Endothelial cell of umbilical vein (primary cell): ENCODE measurements around the gene TRMT61B. TPM values are rescaled to one million over a fixed set of nuclear protein-coding genes. Genes with fewer than 3 reads are reported as not detected.

Experiments used
- BruUV-seq: library from RNA; stranded (reverse); fragments of 400-500 nt; replicated peaks from 2 replicates; lab custom pipeline; 2021; lab: Mats Ljungman, UMichigan
- CTCF ChIA-PET: fragments of 300-600, 350-600 bp; sonication (Branson Sonifier 250); formaldehyde crosslinking; loops from one replicate; lab custom pipeline; 2021; ENCODE audit warnings: antibody characterized with exemption, inconsistent platforms; lab: Charles Lee
- POLR2A ChIA-PET: fragments of 300-600, 350-600 bp; sonication (Branson Sonifier 250); formaldehyde crosslinking; loops from one replicate; lab custom pipeline; 2021; ENCODE audit warnings: antibody characterized with exemption, inconsistent platforms; lab: Charles Lee
- DNase-seq: peaks from one replicate; pipeline ENCODE4 v3.0.0-alpha.2; 2011; ENCODE audit warnings: low read depth, low spot score
- FAIRE-seq: peaks from 2 replicates; lab custom pipeline; 2011; peaks lifted over from hg19 to GRCh38; lab: Jason Lieb, UNC
- H2AFZ ChIP-seq: 2 replicates; pipeline ENCODE4 v1.6.0; 2012; ENCODE audit warnings: low read depth, low read length, control low read depth, inconsistent platforms
- H3K27ac ChIP-seq: 2 replicates; pipeline ENCODE4 v1.5.1; 2011; ENCODE audit warnings: low read depth, mild to moderate bottlenecking, control low read depth, low read length, moderate library complexity; ENCODE audit not compliant: insufficient read depth
- H3K27me3 ChIP-seq, 2 experiments: 2 replicates each; pipeline versions ENCODE4 v1.6.0 to v1.6.1; 2011; ENCODE audit warnings: low read length in 2 of 2, mixed read lengths in 1 of 2; ENCODE audit not compliant: control insufficient read depth in 2 of 2, insufficient read depth in 2 of 2
- H3K36me3 ChIP-seq, 2 experiments: 2 replicates in 1 of 2; 3 replicates in 1 of 2; pipeline ENCODE4 v1.5.1; 2011; ENCODE audit warnings: low read length in 2 of 2, mild to moderate bottlenecking in 1 of 2, moderate library complexity in 1 of 2; ENCODE audit not compliant: control insufficient read depth in 2 of 2, insufficient read depth in 2 of 2; ENCODE audit errors: extremely low read depth in 1 of 2
- H3K4me1 ChIP-seq: 3 replicates; pipeline ENCODE4 v1.5.1; 2011; ENCODE audit warnings: mild to moderate bottlenecking, low read length; ENCODE audit not compliant: control insufficient read depth, insufficient read depth; ENCODE audit errors: extremely low read depth
- H3K4me2 ChIP-seq: 2 replicates; pipeline ENCODE4 v1.6.1; 2011; ENCODE audit warnings: low read length, control low read depth, mixed read lengths; ENCODE audit not compliant: insufficient read depth
- H3K4me3 ChIP-seq, 3 experiments: fragments of 200-600 bp in 1 of 3; sonication (generic), shearing (Covaris generic) in 1 of 3; replicated peaks in 1 of 3; 2 replicates each; pipeline ENCODE4 v1.5.1; 2011 to 2016; ENCODE audit warnings: control low read depth in 3 of 3, low read length in 3 of 3, mild to moderate bottlenecking in 2 of 3, inconsistent platforms in 1 of 3, low read depth in 1 of 3, moderate library complexity in 1 of 3; ENCODE audit not compliant: insufficient read depth in 1 of 3
- H3K79me2 ChIP-seq: 2 replicates; pipeline ENCODE4 v1.6.0; 2012; ENCODE audit warnings: low read length, inconsistent platforms; ENCODE audit not compliant: control insufficient read depth, insufficient read depth
- H3K9ac ChIP-seq: replicated peaks from 2 replicates; pipeline ENCODE3; 2011; ENCODE audit warnings: low read length, control low read depth; ENCODE audit not compliant: insufficient read depth; ENCODE audit errors: extremely low read depth
- H3K9me1 ChIP-seq: replicated peaks from 3 replicates; pipeline ENCODE4 v1.6.0; 2011; ENCODE audit warnings: mild to moderate bottlenecking, low read length; ENCODE audit not compliant: control insufficient read depth, insufficient read depth; ENCODE audit errors: extremely low read depth
- H3K9me3 ChIP-seq: replicated peaks from 2 replicates; pipeline ENCODE4 v1.5.1; 2012; ENCODE audit warnings: low read length, inconsistent platforms; ENCODE audit not compliant: control insufficient read depth, insufficient read depth
- H4K20me1 ChIP-seq: replicated peaks from 2 replicates; pipeline ENCODE3; 2011; ENCODE audit warnings: mild to moderate bottlenecking, low read length; ENCODE audit not compliant: control insufficient read depth, insufficient read depth; ENCODE audit errors: extremely low read depth
- EZH2 ChIP-seq: IDR thresholded peaks from 2 replicates; pipeline ENCODE4 v1.6.1; 2012; ENCODE audit warnings: borderline replicate concordance, low read depth, mild to moderate bottlenecking, moderate library complexity, low read length, inconsistent platforms; ENCODE audit not compliant: severe bottlenecking
- FOS ChIP-seq: IDR thresholded peaks from 2 replicates; pipeline ENCODE4 v1.6.1; 2011; ENCODE audit warnings: mild to moderate bottlenecking, low read length, moderate library complexity, borderline replicate concordance; ENCODE audit not compliant: insufficient read depth
- GATA2 ChIP-seq: IDR thresholded peaks from 2 replicates; pipeline ENCODE4 v1.7.0; 2011; ENCODE audit warnings: low read depth, mild to moderate bottlenecking, moderate library complexity, mixed read lengths, low read length; ENCODE audit not compliant: insufficient read length, insufficient read depth
- JUN ChIP-seq: IDR thresholded peaks from 2 replicates; pipeline ENCODE4 v1.6.1; 2011; ENCODE audit warnings: borderline replicate concordance, low read depth; ENCODE audit not compliant: insufficient read length, insufficient read depth
- MYC ChIP-seq: IDR thresholded peaks from one replicate; pipeline ENCODE4 v1.6.1; 2011; ENCODE audit warnings: mild to moderate bottlenecking, low read depth, low read length
- POLR2AphosphoS5 ChIP-seq: IDR thresholded peaks from 2 replicates; pipeline ENCODE4 v1.6.1; 2012; ENCODE audit warnings: low read depth, mild to moderate bottlenecking, control low read depth, low read length, moderate library complexity; ENCODE audit not compliant: insufficient read depth
- dilution Hi-C: fragments of 300-500 bp; cut with MboI; formaldehyde crosslinking; loops from one replicate; pipeline ENCODE4 v1.15.0; 2019; ENCODE audit warnings: low sequenced_read_pairs; ENCODE audit not compliant: extremely low pct_ligation_motif_present
- intact Hi-C: fragments of 100-400 bp; cut with micrococcal nuclease; formaldehyde crosslinking; loops from one replicate; pipeline ENCODE4 v1.10.0; 2022
- polyA plus RNA-seq, 4 experiments: library from polyadenylated mRNA; depleted of rRNA in 3 of 4; stranded (reverse) in 3 of 4; unstranded in 1 of 4; fragments of >200 nt; gene quantifications; 2 replicates each; pipeline versions ENCODE4 v1.2.1 to v1.2.3, GENCODE V29; 2011 to 2012; ENCODE audit warnings: missing spikeins in 1 of 4
- total RNA-seq: library from RNA; stranded (reverse); gene quantifications from 2 replicates; pipeline ENCODE4 v1.2.3, GENCODE V29; 2021

TRMT61B gene
- total and polyA plus RNA-seq, 2 donors (not counting 3 experiments of a cell fraction or from before 2014, with no cell fraction given), result 4.6 to 13.6 TPM

GRCh38 chr2:28842042-28842441 lies 28.1 kb downstream of the TRMT61B start:
- POLR2A ChIA-PET, result no interaction called here

GRCh38 chr2:28838971-28839370 lies 31.1 kb downstream of the TRMT61B start:
- Histone ChIP-seq H3K9ac (no peak overlapping the region), H3K4me3 (no peak overlapping the region), H3K36me3 (no peaks in the 10 kb centered on the region), H4K20me1 (no peaks in the 10 kb centered on the region), H3K27me3 (no peaks in the 10 kb centered on the region), H2AFZ (no peak overlapping the region), H3K9me3 (no peaks in the 10 kb centered on the region), H3K79me2 (no peaks in the 10 kb centered on the region), H3K4me2 (no peak overlapping the region), H3K27ac (no peak overlapping the region), H3K9me1 (no peaks in the 10 kb centered on the region), H3K4me1 (peaks cover 3% of the 10 kb centered on the region)
- BruUV-seq, result no TSS peak
- ChIA-PET CTCF (no interaction called here), POLR2A (interaction anchor here (0.7 kb wide), 1 partner anchor 21 kb away, joined by 3 read pairs; no protein-coding TSS in a partner anchor)
- dilution Hi-C loops (no loop called here), intact Hi-C loops (no loop called here)
- no peak for FAIRE-seq
- TF ChIP-seq FOS, result no peak
- TF ChIP-seq JUN, result no peak
- TF ChIP-seq MYC, result no peak
- no peak for DNase-seq

More at GRCh38 chr2:28842042-28842441, 28.1 kb downstream of the TRMT61B start:
- H4K20me1 ChIP-seq, result no peaks in the 10 kb centered on the region
- no peaks in the 10 kb centered on the region for H3K79me2 ChIP-seq
- CTCF ChIA-PET, result no interaction called here
- DNase-seq, result no peak
- H3K27me3 ChIP-seq, result no peaks in the 10 kb centered on the region
- H3K4me3 ChIP-seq, result no peak overlapping the region
- peaks cover 3% of the 10 kb centered on the region for H3K4me1 ChIP-seq
- no peaks in the 10 kb centered on the region for H3K9me1 ChIP-seq
- H3K27ac ChIP-seq, result no peak overlapping the region
- no peak for FAIRE-seq
- no peak overlapping the region for H2AFZ ChIP-seq
- no peak for TF ChIP-seq EZH2
- no peak for TF ChIP-seq POLR2AphosphoS5
- no peak for TF ChIP-seq GATA2
- TF ChIP-seq MYC, result no peak
- TF ChIP-seq FOS, result no peak
- BruUV-seq, result no TSS peak
- no peak overlapping the region for H3K4me2 ChIP-seq
- H3K36me3 ChIP-seq, result no peaks in the 10 kb centered on the region
- no peak overlapping the region for H3K9ac ChIP-seq
- intact Hi-C loops, result no loop called here
- no peaks in the 10 kb centered on the region for H3K9me3 ChIP-seq
- dilution Hi-C loops, result no loop called here
